ENCODE results near the gene RAPSN. TPM values are rescaled to one million over a fixed set of nuclear protein-coding genes. Genes with fewer than 3 reads are reported as not detected.
A peak's percentile ranks its signal among the peaks of the same experiment; 100 is the strongest.

Gene RAPSN
- total RNA-seq, 6 donors from 2014 or later = 0.30 to 1.1 (median 1.0) TPM; not detected in 3

DNA sequence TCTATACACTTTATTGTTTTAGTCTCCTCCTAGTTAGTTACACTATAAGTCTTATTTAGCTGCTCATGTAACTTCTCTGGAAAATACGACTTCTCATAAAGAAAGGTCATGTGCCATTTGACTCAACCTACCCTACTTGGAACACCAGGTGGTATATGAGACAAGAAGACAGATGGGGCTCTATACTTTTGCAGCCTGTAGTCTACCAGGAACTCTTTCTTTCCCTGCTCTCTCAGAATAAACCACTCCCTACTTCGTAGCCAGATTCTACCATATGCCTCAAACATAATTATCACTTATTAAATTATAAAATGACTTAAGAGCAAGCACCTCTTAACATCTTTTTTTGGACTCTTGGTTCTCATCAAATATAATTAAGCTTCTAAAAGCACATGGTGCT lies 38.5 kb upstream of the RAPSN start:
- Histone ChIP-seq H3K27me3 (no peaks in the 10 kb centered on the region), H3K36me3 (peaks cover 33 to 48% (median 41%) of the 10 kb centered on the region in 4 donors), H3K4me3 (no peak overlapping the region), H3K9me3 (no peaks in the 10 kb centered on the region), H3K4me1 (peaks cover 3 to 32% (median 15%) of the 10 kb centered on the region in 4 donors), H3K27ac (peak overlapping the region in 1 of 4 donors; percentile 53)
- TF ChIP-seq POLR2A (IDR thresholded peaks at IDR 0.05) (no peak), POLR2AphosphoS5 (IDR thresholded peaks at IDR 0.05) (no peak), EP300 (IDR thresholded peaks at IDR 0.05) (no peak)
- TF ChIP-seq, protein P1, sequence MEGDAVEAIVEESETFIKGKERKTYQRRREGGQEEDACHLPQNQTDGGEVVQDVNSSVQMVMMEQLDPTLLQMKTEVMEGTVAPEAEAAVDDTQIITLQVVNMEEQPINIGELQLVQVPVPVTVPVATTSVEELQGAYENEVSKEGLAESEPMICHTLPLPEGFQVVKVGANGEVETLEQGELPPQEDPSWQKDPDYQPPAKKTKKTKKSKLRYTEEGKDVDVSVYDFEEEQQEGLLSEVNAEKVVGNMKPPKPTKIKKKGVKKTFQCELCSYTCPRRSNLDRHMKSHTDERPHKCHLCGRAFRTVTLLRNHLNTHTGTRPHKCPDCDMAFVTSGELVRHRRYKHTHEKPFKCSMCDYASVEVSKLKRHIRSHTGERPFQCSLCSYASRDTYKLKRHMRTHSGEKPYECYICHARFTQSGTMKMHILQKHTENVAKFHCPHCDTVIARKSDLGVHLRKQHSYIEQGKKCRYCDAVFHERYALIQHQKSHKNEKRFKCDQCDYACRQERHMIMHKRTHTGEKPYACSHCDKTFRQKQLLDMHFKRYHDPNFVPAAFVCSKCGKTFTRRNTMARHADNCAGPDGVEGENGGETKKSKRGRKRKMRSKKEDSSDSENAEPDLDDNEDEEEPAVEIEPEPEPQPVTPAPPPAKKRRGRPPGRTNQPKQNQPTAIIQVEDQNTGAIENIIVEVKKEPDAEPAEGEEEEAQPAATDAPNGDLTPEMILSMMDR (IDR thresholded peaks at IDR 0.05) = no peak
- ATAC-seq (ENCODE audit: low FRiP score in 2 of 2) (no peak), DNase-seq (no peak)
- 87 to 90% methylated on average over 2 of the region's 2 CpGs for whole genome bisulfite sequencing, 2 donors

DNA sequence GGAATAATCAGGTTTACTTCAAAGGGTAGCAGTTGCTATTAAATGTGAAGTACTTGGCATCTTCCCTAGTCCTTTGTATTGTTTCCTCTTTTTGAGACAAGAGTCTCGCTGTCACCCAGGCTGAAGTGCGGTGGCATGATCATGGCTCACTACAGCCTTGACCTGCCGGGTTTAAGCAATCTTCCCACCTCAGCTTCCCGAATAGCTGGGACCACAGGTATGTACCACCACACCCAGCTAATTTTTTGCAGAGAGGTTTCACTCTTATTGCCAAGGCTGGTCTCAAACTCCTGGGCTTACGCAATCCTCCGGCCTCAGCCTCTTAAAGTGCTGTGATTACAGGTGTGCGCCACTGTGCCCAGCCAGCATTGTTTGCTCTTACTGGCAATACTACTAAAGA lies 36.2 kb upstream of the RAPSN start:
- H3K4me1 ChIP-seq = peaks cover 3 to 32% (median 15%) of the 10 kb centered on the region in 4 donors
- H3K9me3 ChIP-seq = no peaks in the 10 kb centered on the region
- TF ChIP-seq POLR2A (IDR thresholded peaks at IDR 0.05) (no peak), POLR2AphosphoS5 (IDR thresholded peaks at IDR 0.05) (peak; percentile 51 to 59), EP300 (IDR thresholded peaks at IDR 0.05) (peak in 1 of 4 donors; percentile 1)
- TF ChIP-seq, protein P1 (IDR thresholded peaks at IDR 0.05) = no peak
- peaks cover 36 to 70% (median 62%) of the 10 kb centered on the region in 4 donors for H3K36me3 ChIP-seq
- 60 to 77% methylated on average over 7 of the region's 7 CpGs for WGBS, 2 donors
- H3K27ac ChIP-seq = peak overlapping the region in 3 of 4 donors; percentile 31 to 69 (median 66)
- DNase-seq = peak in 1 of 2 donors; percentile 92
- peak; percentile 76 to 92 for ATAC-seq (ENCODE audit: low FRiP score in 2 of 2)
- no peaks in the 10 kb centered on the region for H3K27me3 ChIP-seq
- no peak overlapping the region for H3K4me3 ChIP-seq

DNA sequence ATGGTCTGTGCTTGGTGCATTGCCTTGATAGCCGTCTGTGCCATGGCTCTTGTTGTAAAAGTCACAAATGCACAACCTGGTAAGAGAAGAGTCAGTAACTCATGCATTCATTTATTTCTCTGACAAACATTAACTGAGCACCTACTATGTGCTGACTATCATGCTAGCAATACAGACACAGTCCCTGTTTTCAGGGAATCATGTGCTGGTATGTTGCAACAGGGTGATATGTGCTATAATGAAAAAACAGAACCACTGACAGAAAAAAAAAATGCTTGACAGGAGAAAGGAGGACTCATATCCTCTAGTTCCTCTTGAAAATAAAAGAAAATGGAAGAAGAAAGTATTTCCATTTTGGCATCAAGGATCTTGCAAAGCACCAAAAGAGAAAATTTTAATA lies 34.5 kb upstream of the RAPSN start:
- Histone ChIP-seq H3K9me3 (no peaks in the 10 kb centered on the region), H3K36me3 (peaks cover 38 to 87% (median 75%) of the 10 kb centered on the region in 4 donors), H3K4me1 (peaks cover 3 to 21% (median 7%) of the 10 kb centered on the region in 4 donors), H3K27ac (no peak overlapping the region), H3K4me3 (no peak overlapping the region), H3K27me3 (no peaks in the 10 kb centered on the region)
- TF ChIP-seq EP300 (IDR thresholded peaks at IDR 0.05) = no peak
- WGBS, 2 donors = 92 to 100% methylated on average over 1 of the region's 1 CpG
- DNase-seq = no peak
- ATAC-seq (ENCODE audit: low FRiP score in 2 of 2) = no peak

DNA sequence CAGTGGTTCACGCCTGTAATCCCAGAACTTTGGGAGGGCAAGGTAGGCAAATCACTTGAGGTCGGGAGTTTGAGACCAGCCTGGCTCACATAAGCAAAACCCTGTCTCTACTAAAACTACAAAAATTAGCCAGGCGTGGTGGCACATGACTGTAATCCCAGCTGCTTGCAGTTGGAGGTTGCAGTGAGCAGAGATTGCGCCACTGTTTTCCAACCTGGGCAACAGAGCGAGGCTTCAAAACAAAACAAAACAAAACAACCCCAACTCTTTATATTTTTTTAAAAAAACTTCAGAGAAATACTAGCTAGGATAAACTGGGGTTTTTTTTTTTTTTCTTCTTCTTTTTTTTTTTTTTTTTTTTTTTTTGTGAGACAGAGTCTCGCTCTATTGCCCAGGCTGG lies 31.8 kb upstream of the RAPSN start:
- DNase-seq = no peak
- WGBS, 2 donors = 81 to 87% methylated on average over 6 of the region's 6 CpGs
- Histone ChIP-seq H3K27ac (peak overlapping the region in 1 of 4 donors; percentile 7), H3K9me3 (no peaks in the 10 kb centered on the region), H3K4me3 (no peak overlapping the region), H3K36me3 (peaks cover 43 to 99% (median 86%) of the 10 kb centered on the region in 4 donors), H3K4me1 (peaks cover 0 to 17% (median 10%) of the 10 kb centered on the region in 4 donors), H3K27me3 (no peaks in the 10 kb centered on the region)
- no peak for ATAC-seq (ENCODE audit: low FRiP score in 2 of 2)
- TF ChIP-seq, protein P1 (IDR thresholded peaks at IDR 0.05) = no peak

DNA sequence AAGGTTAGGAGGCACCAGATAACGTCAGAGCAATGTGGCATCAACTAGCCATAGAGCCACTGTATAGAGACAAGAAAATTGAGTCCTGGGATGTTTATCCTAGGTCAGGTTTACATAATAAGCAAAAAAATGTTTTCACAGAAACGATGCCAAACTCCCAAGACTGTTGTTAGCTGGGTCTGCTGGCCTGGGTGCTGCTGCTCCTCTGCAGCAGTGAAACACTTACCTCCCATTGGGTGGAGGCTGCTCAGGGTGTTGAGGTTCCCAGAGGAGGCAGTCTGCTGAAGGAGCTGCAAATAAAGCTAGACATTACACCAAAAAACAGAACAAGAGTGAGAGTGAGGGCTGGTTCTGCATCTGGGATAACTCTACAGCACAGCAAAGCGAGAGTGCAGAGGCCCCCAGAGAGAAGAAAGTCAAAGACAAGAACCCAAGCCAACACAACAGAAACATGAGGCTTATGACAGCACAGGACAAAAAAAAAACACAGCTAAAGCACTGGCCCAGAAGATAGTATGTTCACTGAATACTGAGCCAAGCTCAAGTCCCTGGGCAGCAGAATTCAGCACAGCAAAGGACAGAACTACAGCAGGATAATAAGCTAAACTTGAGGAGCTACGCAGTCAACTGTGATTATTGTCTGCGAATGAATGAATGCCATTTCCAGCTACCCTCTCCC lies 29.9 kb upstream of the RAPSN start:
- Histone ChIP-seq H3K27me3 (no peaks in the 10 kb centered on the region), H3K4me3 (no peak overlapping the region), H3K36me3 (peaks cover 44 to 99% (median 90%) of the 10 kb centered on the region in 4 donors), H3K4me1 (peaks cover 0 to 11% (median 7%) of the 10 kb centered on the region in 4 donors), H3K9me3 (no peaks in the 10 kb centered on the region), H3K27ac (peak overlapping the region in 1 of 4 donors; percentile 14)
- ATAC-seq (ENCODE audit: low FRiP score in 2 of 2) = no peak
- WGBS, 2 donors = 80 to 89% methylated on average over 5 of the region's 5 CpGs
- no peak for DNase-seq
- no peak for TF ChIP-seq EP300 (IDR thresholded peaks at IDR 0.05)

DNA sequence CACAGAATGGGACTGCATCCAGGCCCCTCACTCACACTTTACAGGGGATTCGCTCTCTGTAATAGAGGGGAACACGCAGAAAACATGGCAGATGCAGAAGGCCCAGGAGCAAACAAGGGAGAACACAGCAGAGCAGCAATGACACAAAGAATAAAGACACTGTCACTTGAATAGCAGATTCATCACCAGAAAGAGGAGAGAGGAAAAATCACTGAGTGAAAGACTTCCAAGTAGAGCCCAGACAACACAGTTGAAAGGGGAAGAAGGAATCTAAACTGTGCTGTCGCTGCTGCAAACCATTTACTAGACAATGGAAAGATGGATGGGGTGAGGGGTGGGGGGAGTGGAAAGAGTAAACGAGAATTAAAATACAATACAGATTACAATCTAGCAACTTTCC lies 28.8 kb upstream of the RAPSN start:
- Histone ChIP-seq H3K9me3 (no peaks in the 10 kb centered on the region), H3K36me3 (peaks cover 40 to 99% (median 91%) of the 10 kb centered on the region in 4 donors), H3K4me3 (no peak overlapping the region), H3K4me1 (peaks cover 0 to 11% (median 7%) of the 10 kb centered on the region in 4 donors), H3K27me3 (no peaks in the 10 kb centered on the region), H3K27ac (no peak overlapping the region)
- WGBS, 2 donors = 65 to 68% methylated on average over 4 of the region's 4 CpGs
- no peak for ATAC-seq (ENCODE audit: low FRiP score in 2 of 2)
- no peak for DNase-seq
- TF ChIP-seq POLR2A (IDR thresholded peaks at IDR 0.05) (no peak), POLR2AphosphoS5 (IDR thresholded peaks at IDR 0.05) (no peak), EP300 (IDR thresholded peaks at IDR 0.05) (no peak)
- TF ChIP-seq, protein P1 (IDR thresholded peaks at IDR 0.05) = no peak

Data from upper lobe of left lung (tissue), 6 donors.